ENCODE results near the gene CLMN. TPM values are rescaled to one million over a fixed set of nuclear protein-coding genes. Genes with fewer than 3 reads are reported as not detected.

The CLMN gene
- total and polyA plus RNA-seq, 2 of the 13 experiments (the other 11 are each of a cell fraction or from before 2014, with no cell fraction given): 15.1 to 16.7 TPM

DNA sequence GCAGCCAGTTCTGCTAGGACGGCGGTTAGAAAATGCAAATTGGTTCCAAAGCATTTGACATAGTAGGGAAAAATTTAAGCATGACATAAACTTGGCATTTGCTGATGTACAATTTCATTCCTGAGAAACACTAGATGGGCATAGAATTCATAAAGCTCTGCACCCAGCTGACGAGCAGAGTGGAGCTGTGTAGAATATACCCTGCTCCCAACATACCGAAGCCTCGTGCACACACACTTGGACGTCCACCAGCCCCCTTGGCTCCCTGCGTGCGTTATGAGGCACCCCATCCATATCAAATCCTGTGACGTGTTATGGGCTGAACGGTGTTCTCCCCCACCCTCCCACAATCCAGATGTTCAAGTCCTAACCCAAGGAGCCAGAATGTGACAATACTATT, 65.4 kb downstream of the CLMN start:
- Histone ChIP-seq H2AFZ (ENCODE audit: low read length) (no peak overlapping the region), H3K9me3 (ENCODE audit: low read length) (no peaks in the 10 kb centered on the region), H4K20me1 (ENCODE audit: insufficient read depth, low read length) (no peaks in the 10 kb centered on the region), H3K27ac (ENCODE audit: extremely low read length, insufficient read depth, low read length) (no peak overlapping the region), H3K79me2 (ENCODE audit: insufficient read depth, low read length) (no peaks in the 10 kb centered on the region), H3K36me3 (replicated peaks in 1 of 2; ENCODE audit: control insufficient read depth in 1 of 2, insufficient read depth in 2 of 2, low read length in 2 of 2) (no peaks in the 10 kb centered on the region), H3K4me2 (ENCODE audit: low read depth, low read length) (no peak overlapping the region), H3K4me3 (replicated peaks in 1 of 3; ENCODE audit: insufficient read depth in 1 of 3, low read depth in 2 of 3, low read length in 3 of 3) (no peak overlapping the region), H3K4me1 (ENCODE audit: insufficient read depth, low read length) (peaks cover 12% of the 10 kb centered on the region), H3K9ac (ENCODE audit: insufficient read depth, low read depth, low read length) (no peak overlapping the region), H3K27me3 (ENCODE audit: control insufficient read depth in 1 of 2, insufficient read depth in 2 of 2, low read length in 2 of 2) (no peaks in the 10 kb centered on the region)
- DNase-seq (ENCODE audit: low spot score) (no peak), FAIRE-seq (no peak), ATAC-seq (no peak)
- BruUV-seq (replicated peaks): no TSS peak
- POLR2A ChIA-PET: no interaction called here
- intact Hi-C loops (cut with micrococcal nuclease; ENCODE audit: unreplicated experiment): no loop called here
- 95% methylated on average over 10 of the region's 10 CpGs for WGBS (ENCODE audit: low lambda C conversion rate)
- in situ Hi-C loops (cut with HindIII; ENCODE audit: extremely low pct_ligation_motif_present, low pct_unique_long_range_greater_than_20kb): no loop called here
- CTCF ChIA-PET (ENCODE audit: low intra/inter-chr PET ratio, low total read pairs): no interaction called here
- TF ChIP-seq, protein P1, sequence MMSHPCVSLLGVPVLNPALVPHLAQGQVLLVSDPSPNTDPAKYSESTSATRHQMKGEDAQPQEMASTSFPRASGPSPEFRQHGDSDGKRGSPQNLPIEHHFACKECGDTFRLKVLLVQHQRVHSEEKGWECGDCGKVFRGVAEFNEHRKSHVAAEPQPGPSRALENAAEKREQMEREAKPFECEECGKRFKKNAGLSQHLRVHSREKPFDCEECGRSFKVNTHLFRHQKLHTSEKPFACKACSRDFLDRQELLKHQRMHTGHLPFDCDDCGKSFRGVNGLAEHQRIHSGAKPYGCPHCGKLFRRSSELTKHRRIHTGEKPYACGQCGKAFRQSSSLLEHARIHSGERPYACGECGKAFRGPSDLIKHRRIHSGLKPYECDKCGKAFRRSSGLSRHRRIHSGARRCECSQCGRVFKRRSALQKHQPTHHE (CRISPR knock-in tag; IDR thresholded peaks at IDR 0.05; ENCODE audit: borderline replicate concordance): no peak
- TF ChIP-seq ZNF878 (CRISPR knock-in tag; IDR thresholded peaks at IDR 0.05) (no peak), FOXK1 (CRISPR knock-in tag; IDR thresholded peaks at IDR 0.05; ENCODE audit: borderline replicate concordance, low read depth) (no peak), MEIS2 (CRISPR knock-in tag; IDR thresholded peaks at IDR 0.05) (no peak), AGO2 (optimal IDR thresholded peaks at IDR 0.05; ENCODE audit: low read depth, low read length) (no peak), ZEB1 (IDR thresholded peaks at IDR 0.05; ENCODE audit: insufficient replicate concordance, low read depth) (no peak), ZNF737 (CRISPR knock-in tag; IDR thresholded peaks at IDR 0.05; ENCODE audit: borderline replicate concordance) (no peak)
- TF ChIP-seq, protein P2, sequence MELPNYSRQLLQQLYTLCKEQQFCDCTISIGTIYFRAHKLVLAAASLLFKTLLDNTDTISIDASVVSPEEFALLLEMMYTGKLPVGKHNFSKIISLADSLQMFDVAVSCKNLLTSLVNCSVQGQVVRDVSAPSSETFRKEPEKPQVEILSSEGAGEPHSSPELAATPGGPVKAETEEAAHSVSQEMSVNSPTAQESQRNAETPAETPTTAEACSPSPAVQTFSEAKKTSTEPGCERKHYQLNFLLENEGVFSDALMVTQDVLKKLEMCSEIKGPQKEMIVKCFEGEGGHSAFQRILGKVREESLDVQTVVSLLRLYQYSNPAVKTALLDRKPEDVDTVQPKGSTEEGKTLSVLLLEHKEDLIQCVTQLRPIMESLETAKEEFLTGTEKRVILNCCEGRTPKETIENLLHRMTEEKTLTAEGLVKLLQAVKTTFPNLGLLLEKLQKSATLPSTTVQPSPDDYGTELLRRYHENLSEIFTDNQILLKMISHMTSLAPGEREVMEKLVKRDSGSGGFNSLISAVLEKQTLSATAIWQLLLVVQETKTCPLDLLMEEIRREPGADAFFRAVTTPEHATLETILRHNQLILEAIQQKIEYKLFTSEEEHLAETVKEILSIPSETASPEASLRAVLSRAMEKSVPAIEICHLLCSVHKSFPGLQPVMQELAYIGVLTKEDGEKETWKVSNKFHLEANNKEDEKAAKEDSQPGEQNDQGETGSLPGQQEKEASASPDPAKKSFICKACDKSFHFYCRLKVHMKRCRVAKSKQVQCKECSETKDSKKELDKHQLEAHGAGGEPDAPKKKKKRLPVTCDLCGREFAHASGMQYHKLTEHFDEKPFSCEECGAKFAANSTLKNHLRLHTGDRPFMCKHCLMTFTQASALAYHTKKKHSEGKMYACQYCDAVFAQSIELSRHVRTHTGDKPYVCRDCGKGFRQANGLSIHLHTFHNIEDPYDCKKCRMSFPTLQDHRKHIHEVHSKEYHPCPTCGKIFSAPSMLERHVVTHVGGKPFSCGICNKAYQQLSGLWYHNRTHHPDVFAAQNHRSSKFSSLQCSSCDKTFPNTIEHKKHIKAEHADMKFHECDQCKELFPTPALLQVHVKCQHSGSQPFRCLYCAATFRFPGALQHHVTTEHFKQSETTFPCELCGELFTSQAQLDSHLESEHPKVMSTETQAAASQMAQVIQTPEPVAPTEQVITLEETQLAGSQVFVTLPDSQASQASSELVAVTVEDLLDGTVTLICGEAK (IDR thresholded peaks at IDR 0.05): no peak
- TF ChIP-seq, protein P2 (CRISPR knock-in tag; IDR thresholded peaks at IDR 0.05): no peak
- TF ChIP-seq, protein P3, sequence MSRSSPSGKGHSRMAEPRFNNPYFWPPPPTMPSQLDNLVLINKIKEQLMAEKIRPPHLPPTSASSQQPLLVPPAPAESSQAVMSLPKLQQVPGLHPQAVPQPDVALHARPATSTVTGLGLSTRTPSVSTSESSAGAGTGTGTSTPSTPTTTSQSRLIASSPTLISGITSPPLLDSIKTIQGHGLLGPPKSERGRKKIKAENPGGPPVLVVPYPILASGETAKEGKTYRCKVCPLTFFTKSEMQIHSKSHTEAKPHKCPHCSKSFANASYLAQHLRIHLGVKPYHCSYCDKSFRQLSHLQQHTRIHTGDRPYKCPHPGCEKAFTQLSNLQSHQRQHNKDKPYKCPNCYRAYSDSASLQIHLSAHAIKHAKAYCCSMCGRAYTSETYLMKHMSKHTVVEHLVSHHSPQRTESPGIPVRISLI (CRISPR knock-in tag; IDR thresholded peaks at IDR 0.05; ENCODE audit: borderline replicate concordance): no peak
- TF ChIP-seq, protein P4, sequence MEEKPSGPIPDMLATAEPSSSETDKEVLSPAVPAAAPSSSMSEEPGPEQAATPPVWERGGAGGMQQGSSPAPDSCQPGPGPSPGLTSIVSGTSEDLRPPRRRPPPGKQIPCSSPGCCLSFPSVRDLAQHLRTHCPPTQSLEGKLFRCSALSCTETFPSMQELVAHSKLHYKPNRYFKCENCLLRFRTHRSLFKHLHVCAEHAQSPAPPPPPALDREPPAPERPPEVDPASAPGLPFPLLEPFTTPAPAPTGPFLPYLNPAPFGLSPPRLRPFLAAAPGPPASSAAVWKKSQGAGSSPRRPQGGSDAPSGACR (CRISPR knock-in tag; IDR thresholded peaks at IDR 0.05): no peak

Data from HepG2 (cell line).